ENCODE data around the gene KCNA4.
"Not testable (repeated sequence)": the region's sequence is repeated elsewhere in the genome, so short reads cannot be mapped to it uniquely, and the experiment has no call there.

KCNA4 gene

GRCh38 chr11:30016588-30017363 lies at the start of gene KCNA4:
KCNA4 (minus strand) TSS chr11:30017030; CDS start chr11:30012678, 4,352 bp downstream.
- DNase-seq: no peak

- no peak for DNase-seq
Measured at GRCh38 chr11:30062103-30062502, 45.3 kb upstream of the KCNA4 start.

GRCh38 chr11:30059172-30059815 lies 42.5 kb upstream of the KCNA4 start:
- no peak for DNase-seq

GRCh38 chr11:30049214-30049613 lies 32.4 kb upstream of the KCNA4 start:
- no peak for DNase-seq

GRCh38 chr11:30046578-30046945 lies 29.7 kb upstream of the KCNA4 start:
- DNase-seq: no peak

GRCh38 chr11:30045921-30046577 lies 29.2 kb upstream of the KCNA4 start:
- no peak for DNase-seq

- no peak for DNase-seq
Measured at GRCh38 chr11:30045144-30045543, 28.3 kb upstream of the KCNA4 start.

GRCh38 chr11:30041171-30041570 lies 24.3 kb upstream of the KCNA4 start:
- no peak for DNase-seq

DNA sequence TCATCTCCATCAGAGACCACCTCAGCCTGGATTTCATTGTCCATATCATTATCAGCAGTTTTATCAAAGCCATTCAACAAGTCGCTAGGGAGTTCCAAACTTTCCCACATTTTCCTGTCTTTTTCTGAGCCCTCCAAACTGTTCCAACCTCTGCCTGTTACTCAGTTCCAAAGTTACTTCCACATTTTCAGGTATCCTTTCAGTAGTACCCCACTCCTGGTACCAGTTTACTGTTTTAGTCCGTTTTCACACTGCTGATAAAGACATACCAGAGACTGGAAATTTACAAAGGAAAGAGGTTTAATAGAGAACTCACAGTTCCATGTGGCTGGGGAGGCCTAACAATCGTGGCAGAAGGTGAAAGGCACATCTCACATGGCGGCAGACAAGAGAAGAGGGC lies 17.9 kb upstream of the KCNA4 start:
- not testable (repeated sequence) for DNase-seq

- not testable (repeated sequence) for DNase-seq
Measured at GRCh38 chr11:30034166-30034565, 17.3 kb upstream of the KCNA4 start.

GRCh38 chr11:30025396-30026139 lies 8.7 kb upstream of the KCNA4 start:
- no peak for DNase-seq

DNA sequence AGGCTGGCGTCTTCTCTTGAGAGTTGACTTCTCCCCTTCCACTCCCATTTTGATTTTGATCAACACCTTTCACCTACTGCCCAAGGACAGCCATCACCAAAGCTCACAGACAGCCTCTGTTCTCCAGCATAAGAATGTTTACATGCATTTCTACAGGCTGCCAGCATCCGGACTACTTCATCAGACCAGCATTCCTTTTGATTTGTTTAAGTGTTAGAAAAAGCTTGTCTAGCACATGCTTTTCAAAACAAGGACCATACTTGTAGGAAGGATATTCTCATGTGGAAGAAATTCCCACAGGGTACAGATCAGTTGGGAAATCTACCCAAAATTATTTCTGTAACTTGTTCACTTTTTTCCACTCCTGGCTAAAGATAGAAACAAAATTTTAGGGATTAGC lies 6.2 kb upstream of the KCNA4 start:
- no peak for DNase-seq

DNA sequence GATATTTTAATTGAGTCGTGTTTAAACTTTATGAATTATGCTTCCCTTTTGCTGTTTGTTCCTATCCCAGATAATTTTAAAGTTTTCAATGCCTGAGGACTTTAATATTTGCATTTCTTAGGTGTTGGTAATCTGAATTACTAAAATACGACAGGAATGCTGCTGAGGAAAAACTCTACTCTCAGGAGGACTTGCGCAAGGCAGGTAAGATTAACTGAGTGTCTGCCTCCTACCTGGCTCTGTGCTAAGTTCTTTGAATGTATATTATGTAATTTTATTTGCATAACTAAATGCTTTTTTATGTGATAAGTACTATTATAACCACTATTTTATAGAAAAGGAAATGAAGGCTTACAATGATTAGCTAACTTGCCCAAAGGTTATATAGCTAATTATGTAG lies 2.7 kb upstream of the KCNA4 start:
- DNase-seq: no peak

DNA sequence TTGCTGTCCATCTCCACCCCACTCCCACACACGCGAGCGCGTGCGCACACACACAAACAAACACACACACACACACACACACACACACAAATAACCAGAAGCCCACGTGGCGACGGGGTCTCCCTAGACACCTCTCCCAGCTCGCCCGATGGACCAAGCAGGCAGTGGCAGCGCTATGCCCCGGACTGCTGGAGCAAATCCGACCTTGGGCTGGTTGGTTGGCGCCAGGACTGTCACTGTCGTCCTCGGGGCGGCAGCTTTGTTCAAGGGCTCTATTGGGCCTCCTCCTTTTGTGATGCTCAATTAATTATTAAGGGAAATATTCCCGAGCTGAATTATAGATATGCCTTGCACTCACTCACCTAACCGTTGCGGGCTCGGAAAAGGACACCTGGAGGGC lies 1.7 kb upstream of the KCNA4 start:
- no peak for DNase-seq

DNA sequence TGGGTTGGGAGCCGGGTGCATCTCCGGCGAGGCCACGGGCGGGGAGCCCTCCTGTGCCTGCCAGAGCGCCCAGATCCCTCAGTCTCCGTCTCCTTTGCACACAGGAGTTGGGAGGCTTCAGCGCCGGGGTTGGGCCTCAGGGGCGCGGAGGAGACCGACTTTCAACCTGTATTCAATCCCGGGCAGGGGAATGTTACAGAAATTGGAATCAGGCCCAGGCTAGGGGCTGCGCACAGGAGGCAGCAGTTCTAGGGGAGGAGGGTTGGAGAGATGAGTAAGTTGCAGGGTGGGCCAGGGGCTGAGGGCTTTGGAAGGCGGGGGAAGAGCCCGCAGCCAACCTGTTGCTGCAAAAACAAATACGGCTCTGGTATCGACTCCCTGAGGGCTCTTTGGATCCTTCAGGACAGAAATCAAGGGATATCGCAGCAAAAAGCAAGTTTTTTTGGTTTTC lies 640 bp upstream of the KCNA4 start:
- DNase-seq: no peak

DNA sequence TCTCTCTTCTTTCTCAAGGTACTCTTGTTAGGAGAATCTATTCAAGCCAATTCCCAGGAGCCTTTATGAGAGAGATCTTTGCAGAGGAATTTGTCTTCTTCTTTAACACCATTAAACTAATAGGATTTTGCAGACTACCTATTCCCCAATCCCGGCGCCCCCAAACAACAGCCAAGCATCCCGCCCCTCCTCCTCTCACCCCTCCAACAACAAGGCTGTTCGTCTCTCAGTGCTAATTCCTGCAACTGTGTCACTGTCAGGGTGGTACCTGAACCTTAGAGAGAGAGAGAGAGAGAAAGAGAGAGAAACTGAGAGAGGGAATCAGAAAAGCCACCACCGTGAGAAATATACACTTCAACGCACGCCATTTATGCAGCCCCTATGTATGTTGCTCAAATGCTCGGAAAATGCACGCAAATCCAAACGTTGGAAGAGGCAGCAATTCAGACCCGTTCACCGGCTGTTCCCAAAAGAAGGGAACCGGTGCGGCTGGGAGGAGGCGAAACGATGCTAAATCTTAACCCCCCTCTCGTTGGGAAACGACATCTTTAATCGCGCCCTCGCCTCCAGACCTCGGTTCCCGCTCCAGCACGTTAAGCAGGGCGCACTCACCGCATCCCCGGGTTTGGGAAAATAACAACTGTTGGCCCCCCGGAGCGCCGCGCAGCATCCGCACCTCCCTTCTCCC lies 961 bp downstream of the KCNA4 start:
- no peak for DNase-seq

DNA sequence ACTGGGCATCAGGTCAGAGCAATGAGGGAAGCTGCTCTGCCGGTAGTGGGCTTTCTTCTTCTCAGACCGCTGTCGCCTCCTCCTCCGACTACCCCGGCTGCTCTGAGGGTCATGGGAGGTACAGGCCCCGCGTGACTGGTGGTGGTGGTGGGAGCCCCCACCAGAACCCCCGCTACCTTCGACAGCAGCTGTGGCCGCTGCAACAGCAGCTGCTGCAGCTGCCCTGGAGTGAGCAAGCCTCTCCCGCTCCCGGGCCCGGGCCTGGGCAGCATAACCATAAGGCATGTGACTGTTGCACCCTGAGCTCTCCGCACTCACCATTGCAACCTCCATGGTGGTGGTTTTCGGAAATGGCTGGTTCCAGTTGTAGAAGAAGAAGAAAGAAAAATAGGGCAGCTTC lies 4.5 kb downstream of the KCNA4 start:
- no peak for DNase-seq

GRCh38 chr11:30009060-30009459 lies 7.8 kb downstream of the KCNA4 start:
- DNase-seq: no peak

- DNase-seq: no peak
Measured at GRCh38 chr11:30006876-30007275, 10.0 kb downstream of the KCNA4 start.

DNA sequence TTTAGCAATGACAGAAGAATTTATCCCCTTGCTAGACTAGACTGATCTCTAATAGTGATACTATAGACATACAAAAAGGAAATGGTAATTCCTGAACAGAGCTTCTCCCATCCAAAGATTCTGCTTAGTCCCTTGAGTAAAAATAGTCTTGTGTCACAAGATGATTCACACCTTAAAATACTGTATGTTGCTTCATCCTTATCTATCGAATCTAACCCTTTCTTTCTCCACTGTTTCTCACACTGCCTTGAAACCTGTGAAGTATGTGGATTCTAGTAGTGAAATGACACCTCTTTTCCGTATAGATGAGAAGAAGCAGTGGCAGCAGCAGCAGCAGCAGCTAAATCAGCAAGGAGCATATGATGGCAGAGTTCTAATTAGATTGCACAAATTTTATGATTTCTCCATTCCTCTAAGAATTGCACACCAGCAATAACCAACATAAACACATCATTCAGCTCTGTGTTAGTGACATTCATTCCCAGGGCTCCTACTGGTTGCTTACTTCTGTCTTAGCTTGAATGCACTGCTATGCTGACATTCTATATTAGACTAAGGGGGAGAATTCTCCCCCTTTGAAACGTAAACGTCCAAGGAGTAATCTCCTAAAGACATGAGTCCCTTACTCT lies 14.6 kb downstream of the KCNA4 start:
- DNase-seq: no peak

DNA sequence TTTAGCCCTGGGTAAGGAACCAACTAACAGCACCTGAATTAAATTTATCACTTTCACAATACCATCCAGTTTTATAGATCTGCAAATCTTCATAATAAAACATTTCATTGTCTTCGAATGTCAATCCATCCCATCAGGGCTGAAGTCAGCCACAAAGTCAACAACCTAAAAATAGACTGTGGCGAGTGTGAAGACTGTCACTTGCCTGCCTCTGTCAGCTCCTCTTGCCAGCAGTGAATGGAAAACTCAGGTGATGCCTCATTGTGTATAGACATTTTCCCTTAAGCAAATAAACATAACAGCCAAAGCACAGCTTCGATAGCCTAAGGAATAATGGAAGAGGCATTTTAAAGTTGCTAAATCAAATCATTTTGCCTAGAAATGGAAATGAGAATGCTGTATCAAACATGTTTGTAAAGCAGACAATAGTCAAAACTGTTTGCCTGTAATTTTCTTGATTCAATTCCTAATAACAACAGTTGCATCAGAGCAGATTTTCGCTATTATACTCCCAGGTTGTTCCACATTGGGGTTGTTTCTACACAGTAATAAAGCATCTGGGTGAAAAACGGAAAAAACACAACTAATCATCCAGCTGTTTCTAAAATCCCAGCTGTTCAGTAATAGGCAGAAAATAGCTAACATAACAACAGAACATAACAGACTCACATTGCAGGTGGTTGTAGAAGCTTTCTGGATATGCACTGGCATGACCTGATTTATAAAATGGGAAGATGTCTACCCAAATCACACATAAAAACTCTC lies 15.7 kb downstream of the KCNA4 start:
- no peak for DNase-seq
